IPS DF 6.9 (cell line): ENCODE data around the gene ACAP1.
"Not testable (repeated sequence)": the region's sequence is repeated elsewhere in the genome, so short reads cannot be mapped to it uniquely, and the experiment has no call there.

Experiments used
- DNase-seq: peaks from one replicate; pipeline ENCODE4 v3.0.0-alpha.2; 2013; ENCODE audit warnings: low read depth, low spot score
- H3K27ac ChIP-seq: one replicate; pipeline ENCODE4 v1.5.1; 2013; ENCODE audit warnings: low read length, control low read depth
- H3K27me3 ChIP-seq: 2 replicates; pipeline ENCODE4 v1.6.1; 2013; ENCODE audit warnings: mild to moderate bottlenecking, low read length; ENCODE audit not compliant: control insufficient read depth, insufficient read depth
- H3K36me3 ChIP-seq: 2 replicates; pipeline ENCODE4 v1.6.1; 2013; ENCODE audit warnings: low read length; ENCODE audit not compliant: control insufficient read depth, insufficient read depth
- H3K4me1 ChIP-seq: 2 replicates; pipeline ENCODE4 v1.6.1; 2013; ENCODE audit warnings: low read length; ENCODE audit not compliant: control insufficient read depth, insufficient read depth
- H3K4me3 ChIP-seq: 2 replicates; pipeline ENCODE4 v1.5.1; 2013; ENCODE audit warnings: mild to moderate bottlenecking, low read length
- H3K9me3 ChIP-seq: 2 replicates; pipeline ENCODE4 v1.6.1; 2013; ENCODE audit warnings: low read length, inconsistent platforms; ENCODE audit not compliant: control insufficient read depth, insufficient read depth
- WGBS: extraction: QIAGEN DNeasy Blood & Tissue Kit; methylation state at CpG from one replicate; pipeline ENCODE4 v1.1.7; 2013; ENCODE audit warnings: mixed read lengths, missing lambda C conversion rate; ENCODE audit not compliant: insufficient read length, insufficient coverage; 5-methylcytosine and 5-hydroxymethylcytosine counted together

ACAP1 gene

GRCh38 chr17:7356072-7356549 lies 19.8 kb downstream of the ACAP1 start:
- WGBS, result no CpG with 5 or more reads among the region's 12 CpGs
- Histone ChIP-seq H3K9me3 (no peaks in the 10 kb centered on the region), H3K27ac (no peak overlapping the region), H3K27me3 (no peaks in the 10 kb centered on the region), H3K4me1 (peaks cover 1% of the 10 kb centered on the region; the same call in 1 of the 2 replicates), H3K36me3 (no peaks in the 10 kb centered on the region), H3K4me3 (no peak overlapping the region)
- DNase-seq, result peak; percentile 87

- Histone ChIP-seq H3K9me3 (no peaks in the 10 kb centered on the region), H3K4me1 (peaks cover 1% of the 10 kb centered on the region; the same call in 1 of the 2 replicates), H3K27me3 (no peaks in the 10 kb centered on the region), H3K36me3 (no peaks in the 10 kb centered on the region), H3K27ac (no peak overlapping the region), H3K4me3 (no peak overlapping the region)
- WGBS, result no CpG with 5 or more reads among the region's 8 CpGs
- DNase-seq, result no peak
Measured at GRCh38 chr17:7356756-7357155, 20.4 kb downstream of the ACAP1 start.

GRCh38 chr17:7357381-7357780 lies 21.1 kb downstream of the ACAP1 start:
- no peaks in the 10 kb centered on the region for H3K9me3 ChIP-seq
- H3K27ac ChIP-seq, result no peak overlapping the region
- no peak overlapping the region for H3K4me3 ChIP-seq
- H3K4me1 ChIP-seq, result peaks cover 1% of the 10 kb centered on the region; the same call in 1 of the 2 replicates
- no peak for DNase-seq
- H3K36me3 ChIP-seq, result no peaks in the 10 kb centered on the region
- no CpG with 5 or more reads among the region's 2 CpGs for WGBS
- no peaks in the 10 kb centered on the region for H3K27me3 ChIP-seq

GRCh38 chr17:7361906-7362305 lies 25.6 kb downstream of the ACAP1 start:
- no peak overlapping the region for H3K4me3 ChIP-seq
- H3K27me3 ChIP-seq, result no peaks in the 10 kb centered on the region
- H3K9me3 ChIP-seq, result no peaks in the 10 kb centered on the region
- no peak overlapping the region for H3K27ac ChIP-seq
- no peak for DNase-seq
- no CpG with 5 or more reads among the region's 3 CpGs for WGBS
- 0 out of 2 replicates have a peak, but pooled peaks cover under 1% of the 10 kb centered on the region for H3K4me1 ChIP-seq
- H3K36me3 ChIP-seq, result no peaks in the 10 kb centered on the region

GRCh38 chr17:7363311-7363710 lies 27.0 kb downstream of the ACAP1 start:
- H3K9me3 ChIP-seq, result no peaks in the 10 kb centered on the region
- WGBS, result no CpG with 5 or more reads among the region's 6 CpGs
- no peak overlapping the region for H3K4me3 ChIP-seq
- no peak for DNase-seq
- H3K36me3 ChIP-seq, result no peaks in the 10 kb centered on the region
- no peaks in the 10 kb centered on the region for H3K27me3 ChIP-seq
- peaks cover 2% of the 10 kb centered on the region; the same call in 1 of the 2 replicates for H3K4me1 ChIP-seq
- H3K27ac ChIP-seq, result no peak overlapping the region

GRCh38 chr17:7365963-7366362 lies 29.6 kb downstream of the ACAP1 start:
- H3K9me3 ChIP-seq, H3K27ac ChIP-seq, H3K4me3 ChIP-seq, H3K36me3 ChIP-seq, H3K27me3 ChIP-seq, DNase-seq, H3K4me1 ChIP-seq: not testable (repeated sequence)
- WGBS, result no CpG with 5 or more reads among the region's 7 CpGs

- DNase-seq, result no peak
- H3K4me3 ChIP-seq, result no peak overlapping the region
- H3K4me1 ChIP-seq, result peaks cover 2% of the 10 kb centered on the region; the same call in 1 of the 2 replicates
- WGBS, result no CpG with 5 or more reads among the region's 8 CpGs
- no peaks in the 10 kb centered on the region for H3K36me3 ChIP-seq
- no peaks in the 10 kb centered on the region for H3K9me3 ChIP-seq
- H3K27me3 ChIP-seq, result no peaks in the 10 kb centered on the region
- no peak overlapping the region for H3K27ac ChIP-seq
Measured at GRCh38 chr17:7367083-7367482, 30.8 kb downstream of the ACAP1 start.

- peaks cover 2% of the 10 kb centered on the region; the same call in 1 of the 2 replicates for H3K4me1 ChIP-seq
- no peaks in the 10 kb centered on the region for H3K36me3 ChIP-seq
- H3K27me3 ChIP-seq, result no peaks in the 10 kb centered on the region
- no peak overlapping the region for H3K4me3 ChIP-seq
- no peak for DNase-seq
- no peak overlapping the region for H3K27ac ChIP-seq
- WGBS, result no CpG with 5 or more reads among the region's 13 CpGs
- no peaks in the 10 kb centered on the region for H3K9me3 ChIP-seq
Measured at GRCh38 chr17:7367918-7368598, 31.7 kb downstream of the ACAP1 start.

GRCh38 chr17:7368599-7368994 lies 32.3 kb downstream of the ACAP1 start:
- not testable (repeated sequence) for H3K4me1 ChIP-seq, H3K27ac ChIP-seq, DNase-seq, H3K36me3 ChIP-seq, H3K9me3 ChIP-seq, H3K4me3 ChIP-seq, H3K27me3 ChIP-seq
- WGBS, result no CpG with 5 or more reads among the region's 5 CpGs

- no peaks in the 10 kb centered on the region for H3K36me3 ChIP-seq
Measured at GRCh38 chr17:7369825-7370224, 33.5 kb downstream of the ACAP1 start.

GRCh38 chr17:7370853-7371252 lies 34.5 kb downstream of the ACAP1 start:
- Histone ChIP-seq H3K9me3 (no peaks in the 10 kb centered on the region), H3K4me1 (peaks cover 2% of the 10 kb centered on the region; the same call in 1 of the 2 replicates), H3K4me3 (no peak overlapping the region), H3K27ac (no peak overlapping the region), H3K27me3 (no peaks in the 10 kb centered on the region), H3K36me3 (no peaks in the 10 kb centered on the region)
- WGBS, result no CpG with 5 or more reads among the region's 4 CpGs
- no peak for DNase-seq

More at GRCh38 chr17:7369825-7370224, 33.5 kb downstream of the ACAP1 start:
- Histone ChIP-seq H3K4me3 (no peak overlapping the region), H3K9me3 (no peaks in the 10 kb centered on the region), H3K4me1 (peaks cover 2% of the 10 kb centered on the region; the same call in 1 of the 2 replicates), H3K27me3 (no peaks in the 10 kb centered on the region), H3K27ac (no peak overlapping the region)
- no CpG with 5 or more reads among the region's 5 CpGs for WGBS
- no peak for DNase-seq
